ENCODE results near the gene CCDC91. TPM values are rescaled to one million over a fixed set of nuclear protein-coding genes. Genes with fewer than 3 reads are reported as not detected.

CCDC91 gene

GRCh38 chr12:28585146-28585545 is 394.9 kb downstream of the CCDC91 start:
- Histone ChIP-seq H2BK12ac (ENCODE audit: low read length in 2 of 2) (no peak overlapping the region), H3K27me3 (ENCODE audit: control insufficient read depth in 1 of 2, insufficient read depth in 1 of 2, low read length in 2 of 2) (no peaks in the 10 kb centered on the region), H3K79me1 (replicated peaks; ENCODE audit: low read length, poor library complexity, severe bottlenecking) (no peaks in the 10 kb centered on the region), H3K27ac (ENCODE audit: low read length, poor library complexity, severe bottlenecking) (no peak overlapping the region), H3K23ac (ENCODE audit: low read length in 2 of 2) (no peak overlapping the region), H3K36me3 (ENCODE audit: control insufficient read depth in 1 of 2, insufficient read depth in 2 of 2, low read depth in 1 of 2, low read length in 2 of 2) (no peaks in the 10 kb centered on the region), H3K4me1 (ENCODE audit: control insufficient read depth, insufficient read depth, low read depth, low read length) (no peaks in the 10 kb centered on the region), H2BK5ac (ENCODE audit: low read depth, low read length, poor library complexity, severe bottlenecking) (no peak overlapping the region), H3K9me3 (ENCODE audit: control insufficient read depth, low read length) (no peaks in the 10 kb centered on the region), H2AFZ (ENCODE audit: low read depth, low read length) (no peak overlapping the region), H2AK5ac (ENCODE audit: low read length, severe bottlenecking) (no peak overlapping the region), H3K4me2 (ENCODE audit: low read length, poor library complexity, severe bottlenecking) (no peak overlapping the region), H2BK15ac (ENCODE audit: low read depth, poor library complexity, severe bottlenecking) (no peak overlapping the region), H3K14ac (ENCODE audit: low read length in 2 of 2) (no peak overlapping the region), H3K9ac (ENCODE audit: low read length) (no peak overlapping the region), H4K8ac (ENCODE audit: low read length) (no peak overlapping the region), H4K91ac (ENCODE audit: low read length) (no peak overlapping the region), H2BK120ac (ENCODE audit: low read depth, low read length) (no peak overlapping the region), H3K4ac (ENCODE audit: low read depth in 1 of 2, low read length in 2 of 2) (no peak overlapping the region), H3K18ac (ENCODE audit: low read depth in 1 of 2, low read length in 2 of 2) (no peak overlapping the region), H3K4me3 (ENCODE audit: insufficient read depth in 1 of 2, low read depth in 1 of 2, low read length in 2 of 2) (no peak overlapping the region)
- 93% methylated on average over 3 of the region's 5 CpGs for WGBS
- no peak for DNase-seq

- no peaks in the 10 kb centered on the region for H3K36me3 ChIP-seq (ENCODE audit: control insufficient read depth in 1 of 2, insufficient read depth in 2 of 2, low read depth in 1 of 2, low read length in 2 of 2)
- H2BK5ac ChIP-seq (ENCODE audit: low read depth, low read length, poor library complexity, severe bottlenecking): no peak overlapping the region
- H2AK5ac ChIP-seq (ENCODE audit: low read length, severe bottlenecking): no peak overlapping the region
- DNase-seq: no peak
- no peak overlapping the region for H4K91ac ChIP-seq (ENCODE audit: low read length)
- no peak overlapping the region for H3K4me3 ChIP-seq (ENCODE audit: insufficient read depth in 1 of 2, low read depth in 1 of 2, low read length in 2 of 2)
- no peak overlapping the region for H2BK120ac ChIP-seq (ENCODE audit: low read depth, low read length)
- H3K23ac ChIP-seq (ENCODE audit: low read length in 2 of 2): no peak overlapping the region
- H3K9ac ChIP-seq (ENCODE audit: low read length): no peak overlapping the region
- H2BK12ac ChIP-seq (ENCODE audit: low read length in 2 of 2): no peak overlapping the region
- H3K79me1 ChIP-seq (replicated peaks; ENCODE audit: low read length, poor library complexity, severe bottlenecking): no peaks in the 10 kb centered on the region
- no peak overlapping the region for H3K4ac ChIP-seq (ENCODE audit: low read depth in 1 of 2, low read length in 2 of 2)
- no peak overlapping the region for H2AFZ ChIP-seq (ENCODE audit: low read depth, low read length)
- H3K4me2 ChIP-seq (ENCODE audit: low read length, poor library complexity, severe bottlenecking): no peak overlapping the region
- no peak overlapping the region for H3K18ac ChIP-seq (ENCODE audit: low read depth in 1 of 2, low read length in 2 of 2)
- H3K27ac ChIP-seq (ENCODE audit: low read length, poor library complexity, severe bottlenecking): no peak overlapping the region
- no peaks in the 10 kb centered on the region for H3K4me1 ChIP-seq (ENCODE audit: control insufficient read depth, insufficient read depth, low read depth, low read length)
- H3K14ac ChIP-seq (ENCODE audit: low read length in 2 of 2): no peak overlapping the region
- no peak overlapping the region for H2BK15ac ChIP-seq (ENCODE audit: low read depth, poor library complexity, severe bottlenecking)
- WGBS: 95% methylated on average over 2 of the region's 3 CpGs
- no peaks in the 10 kb centered on the region for H3K9me3 ChIP-seq (ENCODE audit: control insufficient read depth, low read length)
- no peak overlapping the region for H4K8ac ChIP-seq (ENCODE audit: low read length)
- no peaks in the 10 kb centered on the region for H3K27me3 ChIP-seq (ENCODE audit: control insufficient read depth in 1 of 2, insufficient read depth in 1 of 2, low read length in 2 of 2)
These were observed 396.2 kb downstream of the CCDC91 start for GRCh38 chr12:28586481-28586880.

- peaks cover 25% of the 10 kb centered on the region for H3K9me3 ChIP-seq (ENCODE audit: control insufficient read depth, low read length)
These were observed 401.6 kb downstream of the CCDC91 start for GRCh38 chr12:28591831-28592230.

More at GRCh38 chr12:28591831-28592230, 401.6 kb downstream of the CCDC91 start:
- Histone ChIP-seq H2AFZ (ENCODE audit: low read depth, low read length) (no peak overlapping the region), H4K8ac (ENCODE audit: low read length) (no peak overlapping the region), H3K23ac (ENCODE audit: low read length in 2 of 2) (no peak overlapping the region), H4K91ac (ENCODE audit: low read length) (no peak overlapping the region), H2BK12ac (ENCODE audit: low read length in 2 of 2) (no peak overlapping the region), H3K27ac (ENCODE audit: low read length, poor library complexity, severe bottlenecking) (no peak overlapping the region), H2AK5ac (ENCODE audit: low read length, severe bottlenecking) (no peak overlapping the region), H3K18ac (ENCODE audit: low read depth in 1 of 2, low read length in 2 of 2) (no peak overlapping the region), H3K4me3 (ENCODE audit: insufficient read depth in 1 of 2, low read depth in 1 of 2, low read length in 2 of 2) (no peak overlapping the region), H3K79me1 (replicated peaks; ENCODE audit: low read length, poor library complexity, severe bottlenecking) (no peaks in the 10 kb centered on the region), H3K36me3 (ENCODE audit: control insufficient read depth in 1 of 2, insufficient read depth in 2 of 2, low read depth in 1 of 2, low read length in 2 of 2) (no peaks in the 10 kb centered on the region), H3K9ac (ENCODE audit: low read length) (no peak overlapping the region), H3K4me2 (ENCODE audit: low read length, poor library complexity, severe bottlenecking) (no peak overlapping the region), H3K27me3 (ENCODE audit: control insufficient read depth in 1 of 2, insufficient read depth in 1 of 2, low read length in 2 of 2) (no peaks in the 10 kb centered on the region), H2BK15ac (ENCODE audit: low read depth, poor library complexity, severe bottlenecking) (no peak overlapping the region), H3K4ac (ENCODE audit: low read depth in 1 of 2, low read length in 2 of 2) (no peak overlapping the region), H3K14ac (ENCODE audit: low read length in 2 of 2) (no peak overlapping the region), H2BK5ac (ENCODE audit: low read depth, low read length, poor library complexity, severe bottlenecking) (no peak overlapping the region), H3K4me1 (ENCODE audit: control insufficient read depth, insufficient read depth, low read depth, low read length) (no peaks in the 10 kb centered on the region), H2BK120ac (ENCODE audit: low read depth, low read length) (no peak overlapping the region)
- no peak for DNase-seq
- 81% methylated on average over 1 of the region's 1 CpG for WGBS

Small RNA genes within 50 kb of the gene (small RNA-seq; reads per million reads assigned to genes)
- gene RNA5SP355 (ENCODE audit: low read depth) (4.0 reads per million, percentile 41 among the genes with 10 or more reads in this experiment), gene RNU4-54P (ENCODE audit: low read depth) (not detected)

Measured in mesenchymal stem cell (in vitro differentiated cells and primary cell).